Liver (tissue), 9 donors: ENCODE measurements around the gene DYRK1A. TPM values are rescaled to one million over a fixed set of nuclear protein-coding genes. Genes with fewer than 3 reads are reported as not detected.

Source experiments
- DNase-seq: peaks from one replicate; pipeline ENCODE4 v3.0.0-alpha.2; 2017; ENCODE audit warnings: low spot score
- H3K27ac ChIP-seq, 2 donors: one replicate each; pipeline ENCODE4 v1.7.0; 2013; ENCODE audit warnings: inconsistent platforms in 2 of 2, low read length in 2 of 2, control low read depth in 1 of 2, low read depth in 1 of 2, mild to moderate bottlenecking in 1 of 2
- H3K27me3 ChIP-seq, 4 donors: one replicate each; pipeline versions ENCODE4 v1.6.1 to v1.7.0; 2013; ENCODE audit warnings: low read length in 3 of 4, inconsistent platforms in 1 of 4, mild to moderate bottlenecking in 1 of 4, moderate library complexity in 1 of 4; ENCODE audit not compliant: control insufficient read depth in 4 of 4, insufficient read depth in 4 of 4
- H3K36me3 ChIP-seq, 4 donors: one replicate each; pipeline versions ENCODE4 v1.6.1 to v1.7.0; 2013; ENCODE audit warnings: low read length in 3 of 4, mild to moderate bottlenecking in 3 of 4, low read depth in 1 of 4, moderate library complexity in 1 of 4; ENCODE audit not compliant: control insufficient read depth in 4 of 4, insufficient read depth in 3 of 4
- H3K4me1 ChIP-seq, 4 donors: one replicate each; pipeline versions ENCODE4 v1.6.1 to v1.7.0; 2013; ENCODE audit warnings: low read length in 3 of 4, mild to moderate bottlenecking in 3 of 4, moderate library complexity in 1 of 4; ENCODE audit not compliant: control insufficient read depth in 4 of 4, insufficient read depth in 4 of 4
- H3K4me3 ChIP-seq, 3 donors: one replicate each; pipeline versions ENCODE4 v1.6.1 to v1.7.0; 2013; ENCODE audit warnings: low read length in 3 of 3, control low read depth in 1 of 3, low read depth in 1 of 3, mild to moderate bottlenecking in 1 of 3
- H3K9ac ChIP-seq, 2 donors: one replicate each; pipeline ENCODE4 v1.7.0; 2013; ENCODE audit warnings: low read length in 2 of 2, mild to moderate bottlenecking in 2 of 2, moderate library complexity in 2 of 2, control low read depth in 1 of 2, low read depth in 1 of 2
- H3K9me3 ChIP-seq, 4 donors: one replicate each; pipeline versions ENCODE4 v1.6.1 to v1.7.0; 2013; ENCODE audit warnings: low read length in 3 of 4; ENCODE audit not compliant: control insufficient read depth in 4 of 4
- CTCF ChIP-seq: fragments of 150-350 bp; IDR thresholded peaks from 2 replicates; pipeline ENCODE4 v1.5.1; 2017; ENCODE audit warnings: improper control_type of control experiment, low read depth, low read length; ENCODE audit not compliant: missing input control
- EGR1 ChIP-seq, 2 donors: IDR thresholded peaks; 2 replicates each; pipeline ENCODE4 v1.6.1; 2016 to 2018; ENCODE audit warnings: antibody characterized with exemption in 2 of 2, low read depth in 2 of 2
- FOXA1 ChIP-seq: IDR thresholded peaks from 2 replicates; pipeline ENCODE4 v1.6.1; 2016; ENCODE audit warnings: antibody characterized with exemption
- FOXA2 ChIP-seq: IDR thresholded peaks from 2 replicates; pipeline ENCODE4 v1.6.1; 2016; ENCODE audit warnings: antibody characterized with exemption
- GABPA ChIP-seq, 2 donors: IDR thresholded peaks in 1 of 2; conservative IDR thresholded peaks in 1 of 2; 2 replicates each; pipeline ENCODE4 v1.6.1; 2016; ENCODE audit warnings: antibody characterized with exemption in 2 of 2, mild to moderate bottlenecking in 1 of 2, moderate library complexity in 1 of 2
- HNF4A ChIP-seq, 2 donors: conservative IDR thresholded peaks; 2 replicates each; pipeline ENCODE4 v1.6.1; 2016; ENCODE audit warnings: antibody characterized with exemption in 2 of 2, mild to moderate bottlenecking in 2 of 2
- JUND ChIP-seq, 2 donors: IDR thresholded peaks; 2 replicates each; pipeline ENCODE4 v1.6.1; 2016; ENCODE audit warnings: antibody characterized with exemption in 2 of 2
- NR2F2 ChIP-seq: IDR thresholded peaks from 2 replicates; pipeline ENCODE4 v1.6.1; 2016; ENCODE audit warnings: antibody characterized with exemption
- RXRA ChIP-seq, 2 donors: IDR thresholded peaks; 2 replicates each; pipeline ENCODE4 v1.6.1; 2017 to 2018; ENCODE audit warnings: antibody characterized with exemption in 2 of 2, mild to moderate bottlenecking in 1 of 2
- SP1 ChIP-seq: IDR thresholded peaks from 2 replicates; pipeline ENCODE4 v1.6.1; 2018; ENCODE audit warnings: antibody characterized with exemption, mild to moderate bottlenecking
- TAF1 ChIP-seq: conservative IDR thresholded peaks from 2 replicates; pipeline ENCODE4 v1.6.1; 2016; ENCODE audit warnings: antibody characterized with exemption, mild to moderate bottlenecking
- WGBS: extraction: QIAGEN DNeasy Blood & Tissue Kit; methylation state at CpG from one replicate; pipeline ENCODE4 v1.1.7; 2013; 5-methylcytosine and 5-hydroxymethylcytosine counted together
- polyA plus RNA-seq, 2 donors: library from polyadenylated mRNA; stranded (reverse) in 1 of 2; unstranded in 1 of 2; fragments of 200-250 nt in 1 of 2; fragments of >200 nt in 1 of 2; fragmentation: Nextera tagmentation in 1 of 2; extraction: Ambion mirVana in 1 of 2; gene quantifications; one replicate each; pipeline versions ENCODE4 v1.2.1 to v1.2.3, GENCODE V29; 2013 to 2015
- total RNA-seq, 2 donors: library from RNA; depleted of rRNA; stranded (reverse); fragments of >200 nt; gene quantifications; one replicate each; pipeline ENCODE4 v1.2.3, GENCODE V29; 2014
- TF ChIP-seq, protein P1 (sequence below): IDR thresholded peaks from 2 replicates; pipeline ENCODE4 v1.6.1; 2016; ENCODE audit warnings: antibody characterized with exemption
- TF ChIP-seq, protein P2 (sequence below): IDR thresholded peaks from 2 replicates; pipeline ENCODE4 v1.6.1; 2016; ENCODE audit warnings: antibody characterized with exemption
- TF ChIP-seq, protein P3 (sequence below): IDR thresholded peaks from 2 replicates; pipeline ENCODE4 v1.6.1; 2016; ENCODE audit warnings: antibody characterized with exemption, mild to moderate bottlenecking
- donor health status: healthy.
- donor health status: healthy.
- donor health status: healthy.
- donor health status: healthy.
- donor health status: healthy.

The DYRK1A gene
- total and polyA plus RNA-seq, 4 donors: 5.1 to 58.3 (median 22.9) TPM

DNA sequence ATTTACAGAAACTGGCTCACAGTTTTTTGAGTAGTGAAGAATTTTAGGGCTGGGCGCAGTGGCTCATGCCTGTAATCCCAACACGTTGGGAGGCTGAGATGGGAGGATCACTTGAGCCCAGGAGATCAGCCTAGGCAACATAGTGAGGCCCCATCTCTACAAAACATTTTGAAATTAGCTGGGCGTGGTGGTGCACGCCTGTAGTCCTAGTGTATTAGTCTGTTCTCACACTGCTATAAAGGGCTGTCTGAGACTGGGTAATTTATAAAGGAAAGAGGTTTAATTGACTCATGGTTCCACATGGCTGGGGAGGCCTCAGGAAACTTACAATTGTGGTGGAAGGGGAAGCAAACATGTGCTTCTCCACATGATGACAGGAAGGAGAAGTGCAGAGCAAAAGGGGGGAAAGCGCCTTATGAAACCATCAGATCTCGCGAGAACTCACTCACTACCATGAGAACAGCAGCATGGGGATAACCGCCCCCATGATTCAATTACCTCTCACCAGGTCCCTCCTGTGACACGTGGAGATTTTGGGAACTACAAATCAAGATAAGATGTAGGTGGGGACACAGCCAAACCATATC lies 24.4 kb upstream of the DYRK1A start:
- no peak for DNase-seq
- Histone ChIP-seq H3K4me3 (no peak overlapping the region), H3K9me3 (no peaks in the 10 kb centered on the region), H3K4me1 (no peaks in the 10 kb centered on the region), H3K27me3 (no peaks in the 10 kb centered on the region), H3K36me3 (no peaks in the 10 kb centered on the region), H3K9ac (no peak overlapping the region), H3K27ac (no peak overlapping the region)
- TF ChIP-seq TAF1: no peak
- TF ChIP-seq EGR1 (IDR thresholded peaks at IDR 0.05; ENCODE audit: low read depth in 2 of 2): no peak
- TF ChIP-seq, protein P1, sequence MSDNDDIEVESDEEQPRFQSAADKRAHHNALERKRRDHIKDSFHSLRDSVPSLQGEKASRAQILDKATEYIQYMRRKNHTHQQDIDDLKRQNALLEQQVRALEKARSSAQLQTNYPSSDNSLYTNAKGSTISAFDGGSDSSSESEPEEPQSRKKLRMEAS: no peak
- TF ChIP-seq, protein P2, sequence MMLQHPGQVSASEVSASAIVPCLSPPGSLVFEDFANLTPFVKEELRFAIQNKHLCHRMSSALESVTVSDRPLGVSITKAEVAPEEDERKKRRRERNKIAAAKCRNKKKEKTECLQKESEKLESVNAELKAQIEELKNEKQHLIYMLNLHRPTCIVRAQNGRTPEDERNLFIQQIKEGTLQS: no peak
- TF ChIP-seq RXRA (IDR thresholded peaks at IDR 0.05): no peak
- TF ChIP-seq GABPA (IDR thresholded peaks at IDR 0.05 in 1 of 2, conservative IDR thresholded peaks at IDR 0.05 in 1 of 2): no peak
- no peak for TF ChIP-seq HNF4A (conservative IDR thresholded peaks at IDR 0.05)
- TF ChIP-seq FOXA1: no peak
- TF ChIP-seq, protein P3, sequence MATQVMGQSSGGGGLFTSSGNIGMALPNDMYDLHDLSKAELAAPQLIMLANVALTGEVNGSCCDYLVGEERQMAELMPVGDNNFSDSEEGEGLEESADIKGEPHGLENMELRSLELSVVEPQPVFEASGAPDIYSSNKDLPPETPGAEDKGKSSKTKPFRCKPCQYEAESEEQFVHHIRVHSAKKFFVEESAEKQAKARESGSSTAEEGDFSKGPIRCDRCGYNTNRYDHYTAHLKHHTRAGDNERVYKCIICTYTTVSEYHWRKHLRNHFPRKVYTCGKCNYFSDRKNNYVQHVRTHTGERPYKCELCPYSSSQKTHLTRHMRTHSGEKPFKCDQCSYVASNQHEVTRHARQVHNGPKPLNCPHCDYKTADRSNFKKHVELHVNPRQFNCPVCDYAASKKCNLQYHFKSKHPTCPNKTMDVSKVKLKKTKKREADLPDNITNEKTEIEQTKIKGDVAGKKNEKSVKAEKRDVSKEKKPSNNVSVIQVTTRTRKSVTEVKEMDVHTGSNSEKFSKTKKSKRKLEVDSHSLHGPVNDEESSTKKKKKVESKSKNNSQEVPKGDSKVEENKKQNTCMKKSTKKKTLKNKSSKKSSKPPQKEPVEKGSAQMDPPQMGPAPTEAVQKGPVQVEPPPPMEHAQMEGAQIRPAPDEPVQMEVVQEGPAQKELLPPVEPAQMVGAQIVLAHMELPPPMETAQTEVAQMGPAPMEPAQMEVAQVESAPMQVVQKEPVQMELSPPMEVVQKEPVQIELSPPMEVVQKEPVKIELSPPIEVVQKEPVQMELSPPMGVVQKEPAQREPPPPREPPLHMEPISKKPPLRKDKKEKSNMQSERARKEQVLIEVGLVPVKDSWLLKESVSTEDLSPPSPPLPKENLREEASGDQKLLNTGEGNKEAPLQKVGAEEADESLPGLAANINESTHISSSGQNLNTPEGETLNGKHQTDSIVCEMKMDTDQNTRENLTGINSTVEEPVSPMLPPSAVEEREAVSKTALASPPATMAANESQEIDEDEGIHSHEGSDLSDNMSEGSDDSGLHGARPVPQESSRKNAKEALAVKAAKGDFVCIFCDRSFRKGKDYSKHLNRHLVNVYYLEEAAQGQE: no peak
- no peak for TF ChIP-seq SP1
- no peak for TF ChIP-seq CTCF
- no peak for TF ChIP-seq NR2F2
- TF ChIP-seq FOXA2: no peak
- WGBS: 90% methylated on average over 9 of the region's 9 CpGs

- WGBS: 98% methylated on average over 2 of the region's 2 CpGs
Observed at GRCh38 chr21:37346841-37347430, 19.6 kb upstream of the DYRK1A start.

More at GRCh38 chr21:37346841-37347430, 19.6 kb upstream of the DYRK1A start:
- Histone ChIP-seq H3K4me1 (no peaks in the 10 kb centered on the region), H3K36me3 (peaks cover 0 to 2% (median 0%) of the 10 kb centered on the region in 4 donors), H3K27me3 (no peaks in the 10 kb centered on the region), H3K9me3 (peaks cover 0 to 25% (median 1%) of the 10 kb centered on the region in 4 donors), H3K4me3 (no peak overlapping the region), H3K27ac (no peak overlapping the region), H3K9ac (no peak overlapping the region)
- no peak for TF ChIP-seq JUND (IDR thresholded peaks at IDR 0.05)
- TF ChIP-seq, protein P2: no peak
- TF ChIP-seq, protein P3: no peak
- TF ChIP-seq HNF4A (conservative IDR thresholded peaks at IDR 0.05): no peak
- no peak for TF ChIP-seq NR2F2
- no peak for TF ChIP-seq RXRA (IDR thresholded peaks at IDR 0.05)
- DNase-seq: no peak
